IMR-90 (cell line): ENCODE measurements around the gene ETFB. TPM values are rescaled to one million over a fixed set of nuclear protein-coding genes. Genes with fewer than 3 reads are reported as not detected.
A peak's percentile ranks its signal among the peaks of the same experiment; 100 is the strongest.

ENCODE experiments used
- ATAC-seq: fragments of 200-7000 bp; cut with Tn5 transposase; 2 replicates; pipeline ENCODE4 v1.9.1; 2020; ENCODE audit warnings: low read depth, mild to moderate bottlenecking, moderate library complexity
- BruUV-seq: library from RNA; stranded (reverse); fragments of 400-500 nt; replicated peaks from 2 replicates; lab custom pipeline; 2021; lab: Mats Ljungman, UMichigan
- CTCF ChIA-PET: fragments of 300-600 bp; formaldehyde crosslinking; extraction: SDS; loops from one replicate; lab custom pipeline; 2021; ENCODE audit warnings: antibody characterized with exemption; lab: Yijun Ruan, JAX
- POLR2A ChIA-PET: fragments of 300-600 bp; sonication (Branson Sonifier 250); formaldehyde crosslinking; loops from one replicate; lab custom pipeline; 2022; ENCODE audit warnings: antibody characterized with exemption; ENCODE audit not compliant: unreplicated experiment; lab: Charles Lee
- DNase-seq: peaks from one replicate; pipeline ENCODE4 v3.0.0; 2013
- H2AFZ ChIP-seq: replicated peaks from 2 replicates; pipeline ENCODE3; 2013; ENCODE audit warnings: low read length, mild to moderate bottlenecking; ENCODE audit not compliant: poor library complexity
- H2AK5ac ChIP-seq: 2 replicates; pipeline ENCODE4 v1.6.1; 2013; ENCODE audit warnings: low read depth, low read length, inconsistent platforms
- H2AK9ac ChIP-seq: replicated peaks from 2 replicates; pipeline ENCODE3; 2013; ENCODE audit warnings: mild to moderate bottlenecking, low read depth, low read length, moderate library complexity; ENCODE audit not compliant: poor library complexity
- H2BK120ac ChIP-seq: 2 replicates; pipeline ENCODE4 v1.6.1; 2013; ENCODE audit warnings: low read depth, low read length, inconsistent platforms
- H2BK15ac ChIP-seq: 3 replicates; pipeline ENCODE4 v1.6.1; 2013; ENCODE audit warnings: low read depth, low read length, inconsistent platforms
- H2BK20ac ChIP-seq: 2 replicates; pipeline ENCODE4 v1.6.1; 2013; ENCODE audit warnings: low read depth, mild to moderate bottlenecking, inconsistent platforms, low read length, moderate library complexity
- H2BK5ac ChIP-seq: 2 replicates; pipeline ENCODE4 v1.6.1; 2013; ENCODE audit warnings: mild to moderate bottlenecking, low read depth, low read length, inconsistent platforms; ENCODE audit not compliant: poor library complexity, severe bottlenecking
- H3K14ac ChIP-seq: replicated peaks from 2 replicates; pipeline ENCODE4 v1.6.1; 2013; ENCODE audit warnings: low read depth, low read length, inconsistent platforms
- H3K18ac ChIP-seq: 2 replicates; pipeline ENCODE4 v1.6.1; 2013; ENCODE audit warnings: low read depth, low read length, control low read depth
- H3K23ac ChIP-seq: 2 replicates; pipeline ENCODE4 v1.6.1; 2013; ENCODE audit warnings: low read depth, low read length, inconsistent platforms
- H3K27ac ChIP-seq: 2 replicates; pipeline ENCODE4 v1.5.1; 2013; ENCODE audit warnings: mild to moderate bottlenecking, control low read depth, low read length; ENCODE audit not compliant: insufficient read depth
- H3K27me3 ChIP-seq: 2 replicates; pipeline ENCODE4 v1.6.1; 2013; ENCODE audit warnings: low read length; ENCODE audit not compliant: control insufficient read depth, insufficient read depth
- H3K36me3 ChIP-seq: 2 replicates; pipeline ENCODE4 v1.6.1; 2013; ENCODE audit warnings: low read length, mixed read lengths; ENCODE audit not compliant: control insufficient read depth, insufficient read depth
- H3K4ac ChIP-seq: 2 replicates; pipeline ENCODE4 v1.6.1; 2013; ENCODE audit warnings: low read depth, low read length, inconsistent platforms
- H3K4me1 ChIP-seq: 2 replicates; pipeline ENCODE4 v1.6.1; 2013; ENCODE audit warnings: low read length, mixed read lengths; ENCODE audit not compliant: control insufficient read depth, insufficient read depth
- H3K4me2 ChIP-seq: 2 replicates; pipeline ENCODE4 v1.6.1; 2013; ENCODE audit warnings: low read depth, mild to moderate bottlenecking, control low read depth, low read length, moderate library complexity
- H3K4me3 ChIP-seq: 2 replicates; pipeline ENCODE4 v1.5.1; 2013; ENCODE audit warnings: low read depth, mild to moderate bottlenecking, control low read depth, low read length, moderate library complexity; ENCODE audit not compliant: insufficient read depth
- H3K56ac ChIP-seq: 2 replicates; pipeline ENCODE4 v1.6.1; 2013; ENCODE audit warnings: low read length, inconsistent platforms; ENCODE audit not compliant: insufficient read depth; ENCODE audit errors: extremely low read depth
- H3K79me1 ChIP-seq, 2 experiments: 2 replicates each; pipeline ENCODE4 v1.6.1; 2013; ENCODE audit warnings: low read length in 2 of 2, inconsistent platforms in 1 of 2, low read depth in 1 of 2
- H3K9ac ChIP-seq: 2 replicates; pipeline ENCODE4 v1.6.1; 2013; ENCODE audit warnings: low read depth, low read length, control low read depth
- H3K9me1 ChIP-seq: 2 replicates; pipeline ENCODE4 v1.6.1; 2013; ENCODE audit warnings: low read length, inconsistent platforms; ENCODE audit not compliant: insufficient read depth
- H3K9me3 ChIP-seq: 2 replicates; pipeline ENCODE4 v1.6.1; 2013; ENCODE audit warnings: low read length; ENCODE audit not compliant: control insufficient read depth, insufficient read depth
- H4K20me1 ChIP-seq: 2 replicates; pipeline ENCODE4 v1.6.1; 2013; ENCODE audit warnings: low read length, inconsistent platforms; ENCODE audit not compliant: insufficient read depth
- H4K5ac ChIP-seq: 2 replicates; pipeline ENCODE4 v1.6.1; 2013; ENCODE audit warnings: mild to moderate bottlenecking, low read depth, low read length, control low read depth
- H4K8ac ChIP-seq, 2 experiments: 2 replicates each; pipeline ENCODE4 v1.6.1; 2013; ENCODE audit warnings: low read depth in 2 of 2, low read length in 2 of 2, control low read depth in 1 of 2, inconsistent platforms in 1 of 2
- H4K91ac ChIP-seq: 2 replicates; pipeline ENCODE4 v1.6.1; 2013; ENCODE audit warnings: low read depth, low read length, inconsistent platforms; ENCODE audit not compliant: insufficient read depth
- MXI1 ChIP-seq: IDR thresholded peaks from 2 replicates; pipeline ENCODE4 v1.6.1; 2012; ENCODE audit warnings: low read depth, mild to moderate bottlenecking, low read length, moderate library complexity, borderline replicate concordance
- WGBS, 2 experiments: methylation state at CpG; one replicate each; pipeline versions ENCODE4 v1.1.5 to v1.1.7; 2013; ENCODE audit warnings: missing lambda C conversion rate in 2 of 2; ENCODE audit not compliant: insufficient read length in 1 of 2; ENCODE audit errors: extremely low coverage in 2 of 2; 5-methylcytosine and 5-hydroxymethylcytosine counted together
- dilution Hi-C: fragments of 300-500 bp; cut with HindIII; formaldehyde crosslinking; loops from one replicate; pipeline ENCODE4 v1.14.3; 2018; ENCODE audit warnings: low sequenced_read_pairs; ENCODE audit not compliant: unreplicated experiment
- in situ Hi-C: fragments of 300-500 bp; cut with MboI; formaldehyde crosslinking; loops from 3 replicates; pipeline ENCODE4 v1.14.3; 2019; ENCODE audit warnings: low sequenced_read_pairs, inconsistent platforms, mixed read lengths
- intact Hi-C: fragments of 100-400 bp; cut with micrococcal nuclease; formaldehyde crosslinking; loops from 2 replicates; pipeline ENCODE4 v1.10.0; 2022
- polyA plus RNA-seq, 3 experiments: library from polyadenylated mRNA; depleted of rRNA; stranded (reverse); fragments of >200 nt; gene quantifications; 2 replicates each; pipeline ENCODE4 v1.2.3, GENCODE V29; 2012; ENCODE audit warnings: low replicate concordance in 1 of 3
- total RNA-seq: library from RNA; depleted of rRNA; stranded (reverse); fragments of >200 nt; gene quantifications from 2 replicates; pipeline ENCODE4 v1.2.3, GENCODE V29; 2012

ETFB gene
- total and polyA plus RNA-seq, 2 of the 4 experiments (the other 2 are of a cell fraction) = 141 to 166 TPM

- no peak overlapping the region; a peak in 1 of 4 replicates for H4K8ac ChIP-seq
- H2AFZ ChIP-seq = no peak overlapping the region
- no peak overlapping the region for H3K14ac ChIP-seq
- DNase-seq = no peak
- H3K9ac ChIP-seq = no peak overlapping the region
- no peak overlapping the region for H2BK5ac ChIP-seq
- WGBS, 2 experiments = 93% methylated on average over 7 of the region's 15 CpGs; no CpG with 5 or more reads in 1 of the 2 experiments
- H3K4me1 ChIP-seq = peaks cover 18% of the 10 kb centered on the region
- H3K4ac ChIP-seq = no peak overlapping the region
- dilution Hi-C loops = no loop called here
- peak overlapping the region; percentile 0 for H2AK9ac ChIP-seq
- peak overlapping the region; percentile 4; the same call in 1 of the 2 replicates for H2AK5ac ChIP-seq
- TF ChIP-seq MXI1 = no peak
- peaks cover 15% of the 10 kb centered on the region for H3K9me1 ChIP-seq
- H3K23ac ChIP-seq = no peak overlapping the region
- H3K9me3 ChIP-seq = no peaks in the 10 kb centered on the region
- ChIA-PET POLR2A (no interaction called here), CTCF (no interaction called here)
- ATAC-seq = no peak
- in situ Hi-C loops = no loop called here
- no peak overlapping the region for H3K56ac ChIP-seq
- intact Hi-C loops = no loop called here
- H3K18ac ChIP-seq = no peak overlapping the region
- H4K5ac ChIP-seq = no peak overlapping the region
- H3K27me3 ChIP-seq = no peaks in the 10 kb centered on the region
- peaks cover 12 to 47% of the 10 kb centered on the region in 2 experiments; a peak in 3 of 4 replicates for H3K79me1 ChIP-seq
- no peak overlapping the region for H2BK15ac ChIP-seq
- H3K27ac ChIP-seq = no peak overlapping the region
- no peak overlapping the region for H4K91ac ChIP-seq
- no peak overlapping the region for H3K4me2 ChIP-seq
- no TSS peak for BruUV-seq
- no peaks in the 10 kb centered on the region for H3K36me3 ChIP-seq
- no peak overlapping the region for H3K4me3 ChIP-seq
- H4K20me1 ChIP-seq = peaks cover 1% of the 10 kb centered on the region
- no peak overlapping the region for H2BK120ac ChIP-seq
- no peak overlapping the region for H2BK20ac ChIP-seq
Observed at GRCh38 chr19:51364200-51365106, 1.7 kb downstream of the ETFB start.
